HG03558 (cell line): ENCODE data around the gene MGAT1.

Source experiments
- ATAC-seq: cut with Tn5 transposase; IDR thresholded peaks from one replicate; pipeline ENCODE4 v1.9.1; 2021; ENCODE audit warnings: moderate number of reproducible peaks; ENCODE audit not compliant: unreplicated experiment; ENCODE audit errors: extremely low read depth

Gene MGAT1

GRCh38 chr5:180739958-180740357 lies 62.6 kb downstream of the MGAT1 start, which contains the start of gene OR2Y1:
OR2Y1 (minus strand) TSS chr5:180740058; CDS start chr5:180740058, 0 bp downstream.
- ATAC-seq = no peak

GRCh38 chr5:180739271-180739670 lies 63.3 kb downstream of the MGAT1 start:
- no peak for ATAC-seq

- no peak for ATAC-seq
Measured at GRCh38 chr5:180736536-180736935, 66.1 kb downstream of the MGAT1 start.
